Activated CD4-positive, CD25-positive, alpha-beta regulatory T cell treated with anti-CD3 and anti-CD28 coated beads, Interleukin-2, amount 50 U/mL, for 24 hours (primary cell): ENCODE measurements around the gene ALK.
"Not testable (repeated sequence)": the region's sequence is repeated elsewhere in the genome, so short reads cannot be mapped to it uniquely, and the experiment has no call there.

Experiments used
- ATAC-seq, 2 donors: fragments of 150-1000 bp; cut with Tn5 transposase; one replicate each; pipeline ENCODE4 v1.10.0; 2021; ENCODE audit warnings: mild to moderate bottlenecking in 1 of 2, moderate library complexity in 1 of 2

Gene ALK

GRCh38 chr2:29837925-29838324 is 83.5 kb downstream of the ALK start:
- no peak for ATAC-seq

- no peak for ATAC-seq
Measured at GRCh38 chr2:29834624-29835023, 86.8 kb downstream of the ALK start.

- no peak for ATAC-seq
Measured at GRCh38 chr2:29834036-29834540, 87.3 kb downstream of the ALK start.

GRCh38 chr2:29831560-29831959 is 89.8 kb downstream of the ALK start:
- ATAC-seq: no peak

GRCh38 chr2:29829841-29830240 is 91.5 kb downstream of the ALK start:
- no peak for ATAC-seq

- not testable (repeated sequence) for ATAC-seq
Measured at GRCh38 chr2:29824145-29824544, 97.2 kb downstream of the ALK start.

- no peak for ATAC-seq
Measured at GRCh38 chr2:29821591-29821990, 99.8 kb downstream of the ALK start.

GRCh38 chr2:29819570-29819969 is 101.8 kb downstream of the ALK start:
- no peak for ATAC-seq

GRCh38 chr2:29817801-29818680 is 103.3 kb downstream of the ALK start:
- no peak for ATAC-seq

GRCh38 chr2:29817299-29817698 is 104.1 kb downstream of the ALK start:
- ATAC-seq: no peak

- no peak for ATAC-seq
Measured at GRCh38 chr2:29816651-29817050, 104.7 kb downstream of the ALK start.

GRCh38 chr2:29811378-29811777 is 110.0 kb downstream of the ALK start:
- no peak for ATAC-seq

GRCh38 chr2:29810956-29811355 is 110.4 kb downstream of the ALK start:
- ATAC-seq: no peak

GRCh38 chr2:29808321-29808720 is 113.1 kb downstream of the ALK start:
- no peak for ATAC-seq

- ATAC-seq: no peak
Measured at GRCh38 chr2:29807082-29807481, 114.3 kb downstream of the ALK start.

- no peak for ATAC-seq
Measured at GRCh38 chr2:29806461-29806860, 114.9 kb downstream of the ALK start.

GRCh38 chr2:29804671-29805070 is 116.7 kb downstream of the ALK start:
- no peak for ATAC-seq

- ATAC-seq: no peak
Measured at GRCh38 chr2:29803537-29803936, 117.8 kb downstream of the ALK start.

- ATAC-seq: no peak
Measured at GRCh38 chr2:29802986-29803385, 118.4 kb downstream of the ALK start.

GRCh38 chr2:29799628-29800027 is 121.8 kb downstream of the ALK start:
- ATAC-seq: no peak

- ATAC-seq: no peak
Measured at GRCh38 chr2:29797916-29798315, 123.5 kb downstream of the ALK start.

GRCh38 chr2:29796446-29796845 is 124.9 kb downstream of the ALK start:
- no peak for ATAC-seq

GRCh38 chr2:29789911-29790485 is 131.4 kb downstream of the ALK start:
- ATAC-seq: no peak
